A172 (cell line): ENCODE results near the gene TMA7. TPM values are rescaled to one million over a fixed set of nuclear protein-coding genes. Genes with fewer than 3 reads are reported as not detected.
A peak's percentile ranks its signal among the peaks of the same experiment; 100 is the strongest.
"Not testable (repeated sequence)": the region's sequence is repeated elsewhere in the genome, so short reads cannot be mapped to it uniquely, and the experiment has no call there.

ENCODE experiments used
- DNase-seq: peaks from one replicate; pipeline ENCODE4 v3.0.0-alpha.2; 2015; ENCODE audit warnings: low spot score
- total RNA-seq: library from RNA; depleted of rRNA; stranded (reverse); fragments of >200 nt; shearing (Covaris generic); gene quantifications from 2 replicates; pipeline ENCODE4 v1.2.3, GENCODE V29; 2014

Gene TMA7
- total RNA-seq, 1 experiment from 2014 or later, result 556 TPM

DNA sequence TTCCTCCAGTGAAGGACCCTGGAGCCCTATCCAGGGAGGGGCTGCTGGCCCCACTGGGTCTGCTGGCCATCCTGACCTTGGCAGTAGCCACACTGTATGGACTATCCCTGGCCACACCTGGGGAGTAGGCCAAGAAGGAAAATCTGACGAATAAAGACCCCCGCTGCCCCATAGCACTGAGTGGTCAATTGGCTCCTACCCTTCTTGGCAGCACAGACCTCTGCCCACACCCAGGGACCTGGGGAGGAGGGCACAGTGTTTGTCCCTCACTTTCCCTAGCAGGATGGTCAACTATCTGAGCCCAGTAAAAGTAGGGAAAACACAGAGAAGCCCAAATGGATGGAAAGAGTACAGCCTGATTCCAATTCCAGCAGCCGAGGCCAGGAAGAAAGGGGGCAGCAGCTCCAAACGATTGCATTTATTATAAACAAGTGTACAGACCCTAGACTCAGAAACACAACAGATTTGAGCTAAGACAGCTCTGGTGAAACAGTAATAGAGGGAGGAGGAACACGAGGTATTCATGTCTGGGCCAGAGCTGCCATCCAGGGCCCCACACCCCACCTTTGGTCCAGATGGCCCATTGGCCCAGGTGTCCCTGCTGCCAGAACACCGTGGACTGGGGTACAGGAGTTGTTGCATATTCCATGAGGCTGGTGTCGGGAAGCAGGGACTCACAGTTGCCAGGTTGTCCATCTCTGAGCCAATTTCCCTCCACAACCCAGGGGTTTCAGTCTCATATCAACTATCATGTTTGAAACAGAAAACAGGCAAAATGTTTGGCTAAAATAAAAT lies 27.6 kb downstream of the TMA7 start:
- DNase-seq, result no peak

DNA sequence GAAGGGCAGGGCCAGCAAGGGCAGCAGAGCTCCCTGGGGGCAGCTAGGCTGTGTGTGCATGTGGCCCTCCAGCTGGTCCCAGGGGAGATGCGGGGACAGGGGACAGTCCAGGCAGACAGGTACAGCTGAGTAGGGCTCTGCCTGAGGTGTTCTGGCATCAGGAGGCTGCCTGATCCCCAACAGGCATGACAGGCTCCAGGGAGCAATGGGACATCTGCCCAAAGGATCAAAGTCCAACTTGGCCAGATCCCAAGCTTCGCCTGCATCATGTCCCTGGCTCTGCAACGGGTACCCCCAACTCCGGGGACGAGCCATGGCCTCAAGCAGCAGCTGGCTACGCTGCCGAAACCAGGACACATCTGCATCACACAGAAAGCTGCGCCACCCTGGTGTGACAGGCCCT lies 28.3 kb downstream of the TMA7 start:
- DNase-seq, result no peak

DNA sequence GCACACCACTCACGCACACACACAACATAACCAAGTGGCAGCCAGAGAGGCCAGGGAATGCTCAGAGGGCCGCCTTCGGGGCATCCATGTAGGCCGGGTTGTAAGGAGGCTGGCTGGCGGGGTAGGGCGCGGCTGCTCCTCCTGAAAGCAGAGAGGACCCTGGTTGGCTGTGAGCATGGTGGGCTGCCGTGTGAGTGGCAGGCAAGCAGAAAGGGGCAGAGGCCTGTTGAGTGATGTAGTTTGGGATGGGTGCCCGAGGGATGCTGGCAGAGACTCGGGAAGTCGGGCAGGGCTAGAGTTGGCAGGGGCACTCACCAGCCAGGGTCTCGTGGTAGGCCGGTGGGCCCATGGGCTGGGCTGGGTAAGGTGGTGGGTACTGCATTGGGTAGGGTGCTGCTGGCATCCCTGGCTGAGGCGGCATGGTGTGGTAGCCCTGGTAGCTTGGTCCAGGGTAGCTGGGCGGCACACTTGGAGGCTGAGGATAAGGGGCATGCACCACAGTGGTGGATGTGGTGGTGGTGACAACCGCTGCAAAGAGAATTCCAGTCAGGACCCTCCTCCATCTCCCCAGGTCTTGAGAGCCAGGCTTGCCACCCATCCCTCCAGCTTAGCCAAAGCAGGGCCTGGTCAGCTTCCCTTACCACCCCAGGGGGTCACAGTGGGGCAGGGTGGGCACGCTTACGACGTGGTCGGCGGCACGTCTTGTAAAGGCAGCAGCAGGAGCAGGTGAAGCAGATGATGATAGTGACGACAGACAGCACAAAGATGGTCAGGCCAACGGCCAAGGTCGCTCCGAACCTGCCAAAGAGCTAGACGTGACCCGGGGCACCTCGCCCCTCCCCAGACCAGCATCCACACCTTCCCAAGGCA lies 29.2 kb downstream of the TMA7 start:
- no peak for DNase-seq

DNA sequence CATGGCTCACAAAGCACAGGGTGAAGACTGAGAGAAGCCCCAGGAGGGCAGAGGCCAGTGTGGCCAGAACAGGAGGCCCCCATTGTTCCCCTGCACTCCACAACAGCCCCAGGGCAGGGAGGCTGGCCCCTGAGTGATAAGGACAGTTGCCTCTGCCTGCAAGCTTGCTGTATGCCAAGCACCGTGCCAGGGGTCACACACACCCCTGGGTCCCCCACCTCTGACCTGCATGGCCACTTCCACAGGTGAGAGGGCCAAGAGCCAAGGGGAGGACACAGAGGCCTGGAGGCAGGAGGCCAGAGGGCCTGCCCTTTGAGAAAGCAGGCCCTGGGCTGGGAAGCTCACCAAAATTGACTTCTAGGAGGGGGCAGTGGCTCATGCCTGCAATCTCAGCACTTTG lies 30.2 kb downstream of the TMA7 start:
- DNase-seq, result no peak

DNA sequence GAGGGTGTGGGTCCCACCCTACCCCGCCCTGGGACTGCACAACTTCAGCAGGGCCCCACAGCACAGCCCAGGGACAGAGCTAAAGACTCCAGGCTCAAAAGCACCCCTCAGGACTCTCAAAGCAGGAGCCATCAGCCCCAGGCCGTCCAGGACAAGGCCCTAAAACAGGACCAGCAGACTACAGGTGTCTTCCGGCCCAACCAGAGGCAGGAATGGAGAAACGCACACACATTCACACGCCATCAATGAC lies 32.5 kb downstream of the TMA7 start:
- DNase-seq, result no peak

DNA sequence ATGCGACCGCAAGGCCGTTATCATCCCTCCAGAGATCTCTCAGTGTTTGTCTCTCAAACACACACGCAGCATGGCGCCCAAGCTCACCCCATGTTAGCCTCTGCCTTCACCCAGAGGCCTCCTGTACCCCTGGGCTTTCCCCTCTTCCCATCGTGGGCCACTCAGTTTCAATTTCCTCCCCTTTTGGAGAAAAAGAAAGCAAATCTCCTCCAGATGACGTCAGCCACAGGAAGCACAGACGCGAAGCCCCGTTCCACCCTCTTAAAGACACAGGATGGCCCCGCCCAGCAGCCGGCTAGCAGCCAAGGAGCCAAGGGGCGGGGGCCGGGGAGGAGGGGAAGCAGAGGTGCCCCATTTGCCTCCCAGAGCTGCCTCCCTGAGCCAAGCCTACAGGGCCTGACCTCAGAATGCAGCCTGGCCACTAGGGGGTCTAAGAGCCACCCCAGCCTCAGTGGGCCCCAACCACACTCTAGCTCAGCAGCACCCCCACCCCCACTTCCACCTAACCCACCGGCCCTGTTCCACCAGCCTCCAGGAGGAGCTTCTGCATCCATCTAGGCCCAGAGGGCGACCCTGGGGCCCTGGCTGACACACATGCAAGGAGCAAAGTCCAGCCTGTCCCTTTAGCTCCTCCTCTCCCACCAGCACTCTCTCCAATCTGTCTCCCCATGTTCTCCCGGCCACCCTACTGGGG lies 33.0 kb downstream of the TMA7 start:
- DNase-seq, result peak; percentile 90

DNA sequence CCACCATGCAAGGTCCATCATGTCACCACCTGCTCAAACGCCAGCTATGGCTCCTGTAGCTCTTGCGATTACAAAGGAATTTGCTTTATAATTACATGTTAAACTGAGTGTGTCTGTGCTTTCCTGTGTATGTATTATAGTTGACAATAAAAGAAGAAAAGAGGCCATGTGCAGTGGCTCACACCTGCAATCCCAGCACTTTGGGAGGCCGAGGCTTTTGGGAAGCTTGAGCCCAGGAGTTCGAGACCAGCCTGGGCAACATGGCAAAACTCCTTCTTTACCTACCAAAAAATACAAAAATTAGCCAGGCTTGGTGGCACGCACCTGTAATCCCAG lies 33.5 kb downstream of the TMA7 start:
- DNase-seq, result no peak

DNA sequence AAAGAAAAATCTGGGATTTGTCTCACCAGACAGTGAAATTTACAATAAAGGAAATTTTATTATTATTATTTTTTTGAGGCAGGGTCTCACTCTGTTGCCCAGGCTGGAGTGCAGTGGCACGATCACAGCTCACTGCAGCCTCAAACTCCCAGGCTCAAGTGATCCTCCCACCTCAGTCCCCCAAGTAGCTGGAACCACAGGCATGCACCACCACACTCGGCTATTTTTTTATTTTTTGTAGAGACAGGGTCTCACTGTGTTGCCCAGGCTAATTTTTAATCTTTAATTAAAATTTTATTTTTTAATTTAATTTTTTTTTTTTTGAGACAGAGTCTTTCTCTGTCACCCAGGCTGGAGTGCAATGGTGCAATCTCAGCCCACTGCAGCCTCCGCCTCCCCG lies 34.0 kb downstream of the TMA7 start:
- DNase-seq, result not testable (repeated sequence)

DNA sequence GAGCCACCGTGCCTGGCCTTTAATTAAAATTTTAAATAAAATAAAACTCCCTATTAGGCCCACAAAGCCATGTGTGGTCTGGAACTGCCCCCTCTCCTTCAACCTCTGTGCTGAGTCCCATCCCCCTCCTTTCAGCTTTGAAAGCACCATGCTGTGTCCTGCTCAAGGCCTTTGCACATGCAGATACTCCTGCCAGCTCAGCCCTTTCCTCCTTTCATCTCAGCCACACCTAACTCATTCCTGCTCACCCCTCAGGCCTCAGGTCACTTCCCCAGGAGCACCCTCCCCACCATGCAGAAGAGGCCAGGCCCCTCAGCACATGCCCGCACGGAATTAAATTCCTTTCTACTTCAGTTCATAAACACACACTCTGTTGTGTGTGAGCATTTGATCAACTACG lies 34.6 kb downstream of the TMA7 start:
- DNase-seq, result no peak

DNA sequence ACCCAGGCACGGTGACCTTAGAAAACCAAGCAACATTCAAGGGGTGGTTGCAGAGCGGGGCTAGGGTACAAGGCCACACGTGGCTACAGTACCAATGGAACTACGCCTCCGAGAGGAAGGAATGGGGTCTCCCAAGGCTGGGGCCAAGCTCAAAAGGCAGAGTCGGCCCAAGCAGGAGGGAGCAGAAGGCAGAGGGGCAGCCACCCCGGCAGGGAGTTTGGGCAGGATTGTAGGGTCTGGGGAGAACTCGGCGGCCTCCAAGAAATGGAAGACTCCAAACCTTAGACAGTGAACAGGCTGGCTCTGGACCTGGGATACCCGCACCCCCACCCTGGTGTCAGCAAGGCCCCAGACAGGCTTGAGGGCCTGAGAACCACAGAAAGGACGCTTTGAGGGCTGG lies 35.1 kb downstream of the TMA7 start:
- no peak for DNase-seq

DNA sequence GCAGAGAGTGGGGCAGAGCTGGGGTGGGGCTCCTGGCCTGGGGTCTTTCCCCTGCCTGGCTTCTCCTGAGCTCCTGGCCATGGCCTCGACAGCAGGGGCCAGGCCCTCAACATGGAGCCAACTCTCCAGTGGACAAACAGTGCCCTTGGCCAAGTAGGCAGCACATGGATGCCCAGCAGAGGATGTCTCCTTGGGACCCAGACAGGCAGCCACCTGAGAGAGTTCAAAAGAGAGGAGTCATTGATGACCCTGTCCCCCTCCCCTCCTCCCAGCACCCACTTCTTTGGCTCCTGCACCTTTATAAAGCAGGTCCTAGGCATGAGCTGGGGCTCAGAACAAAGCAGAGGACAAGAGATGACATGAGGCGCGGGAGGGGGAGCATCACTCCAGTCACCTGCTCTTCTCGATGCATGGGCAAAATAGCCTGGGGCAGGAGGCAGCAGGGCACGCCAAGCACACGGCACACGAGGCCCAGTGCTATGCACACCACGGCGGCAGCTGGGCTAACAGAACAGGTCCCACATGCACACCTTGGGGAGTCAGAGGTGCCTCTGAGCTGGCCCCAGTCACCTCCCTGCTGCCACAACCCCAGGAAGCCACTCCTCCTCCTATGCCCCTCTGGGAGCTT lies 36.5 kb downstream of the TMA7 start:
- DNase-seq, result no peak

DNA sequence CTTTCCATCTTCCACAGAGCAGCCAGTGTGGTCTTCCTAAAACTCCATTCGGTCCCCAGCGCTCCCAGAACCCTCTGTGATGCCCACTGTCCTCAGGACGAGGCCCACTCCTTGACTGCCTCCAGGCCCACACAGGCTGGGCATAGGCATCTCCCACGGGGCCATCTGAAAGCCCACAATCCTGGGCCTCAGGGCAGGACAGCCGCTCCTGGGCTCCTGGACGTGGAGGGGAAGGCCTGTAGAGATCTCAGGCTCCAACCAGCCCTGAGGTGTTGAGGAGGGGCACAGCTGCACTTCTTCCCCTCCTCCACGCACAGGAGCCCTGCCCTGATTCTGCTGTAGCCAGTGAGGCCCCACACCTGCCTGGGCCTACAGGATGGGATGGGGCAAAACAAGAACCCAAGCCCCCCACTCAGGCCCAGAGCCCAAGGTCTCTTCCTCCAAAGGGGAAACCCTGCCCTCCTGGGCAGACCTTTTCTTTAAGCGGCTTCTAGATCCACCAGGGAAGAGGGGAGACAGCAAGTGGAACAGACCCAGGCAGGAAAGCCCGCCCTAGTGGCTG lies 38.0 kb downstream of the TMA7 start:
- no peak for DNase-seq

DNA sequence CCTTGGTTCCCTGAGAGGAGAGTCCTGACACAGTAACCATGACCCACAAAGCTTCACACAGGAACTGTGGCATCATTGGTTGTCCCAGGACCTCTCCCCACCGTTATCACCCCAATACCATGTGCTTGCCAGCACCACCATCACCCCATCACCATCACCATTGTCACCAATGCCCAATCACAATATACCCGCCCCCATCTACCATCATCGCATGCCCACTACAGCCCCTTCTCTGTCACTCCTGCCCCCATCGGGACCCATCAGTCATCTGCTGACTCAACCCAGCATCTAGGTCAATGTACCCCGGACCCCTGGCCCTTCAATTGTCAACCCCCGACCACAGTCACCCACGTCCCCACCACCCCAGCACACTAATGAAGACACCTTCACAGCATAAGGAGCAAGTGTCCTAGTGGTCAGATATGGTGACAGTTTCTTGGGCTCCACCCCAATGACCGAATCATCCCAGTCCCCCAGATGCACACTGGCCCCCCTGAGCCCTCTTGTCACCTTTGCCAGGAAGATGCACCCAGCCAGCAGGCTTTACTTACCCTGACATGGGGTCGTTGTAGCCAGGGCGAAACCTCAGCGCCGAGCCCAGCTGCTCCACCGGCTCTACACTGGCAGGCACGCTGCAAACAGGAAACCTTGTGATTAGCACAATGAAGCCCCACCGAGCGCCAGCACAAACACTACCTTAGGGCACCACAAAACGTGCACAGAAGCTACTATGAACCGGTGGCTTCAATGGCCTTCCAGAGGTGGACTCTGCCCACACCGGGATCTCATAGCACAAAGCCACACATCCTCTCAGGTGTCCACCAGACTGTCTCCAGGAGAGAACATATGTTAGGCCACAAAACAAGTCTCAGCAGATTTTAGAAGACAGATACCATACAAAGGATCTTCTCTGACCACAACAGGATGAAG lies 38.8 kb downstream of the TMA7 start:
- no peak for DNase-seq

DNA sequence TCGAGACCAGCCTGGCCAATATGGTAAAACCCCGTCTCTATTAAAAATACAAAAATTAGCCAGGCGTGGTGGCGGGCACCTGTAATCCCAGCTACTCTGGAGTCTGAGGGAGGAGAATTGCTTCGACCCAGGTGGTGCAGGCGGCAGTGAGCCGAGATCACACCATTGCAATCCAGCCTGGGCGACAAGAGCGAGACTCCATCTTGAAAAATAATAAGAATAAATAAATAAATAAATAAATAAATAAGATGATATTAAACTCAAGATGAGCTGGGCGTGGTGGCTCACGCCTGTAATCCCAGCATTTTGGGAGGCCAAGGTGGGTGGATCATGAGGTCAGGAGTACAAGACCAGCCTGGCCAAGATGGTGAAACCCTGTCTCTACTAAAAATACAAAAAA lies 40.8 kb downstream of the TMA7 start:
- DNase-seq, result not testable (repeated sequence)

DNA sequence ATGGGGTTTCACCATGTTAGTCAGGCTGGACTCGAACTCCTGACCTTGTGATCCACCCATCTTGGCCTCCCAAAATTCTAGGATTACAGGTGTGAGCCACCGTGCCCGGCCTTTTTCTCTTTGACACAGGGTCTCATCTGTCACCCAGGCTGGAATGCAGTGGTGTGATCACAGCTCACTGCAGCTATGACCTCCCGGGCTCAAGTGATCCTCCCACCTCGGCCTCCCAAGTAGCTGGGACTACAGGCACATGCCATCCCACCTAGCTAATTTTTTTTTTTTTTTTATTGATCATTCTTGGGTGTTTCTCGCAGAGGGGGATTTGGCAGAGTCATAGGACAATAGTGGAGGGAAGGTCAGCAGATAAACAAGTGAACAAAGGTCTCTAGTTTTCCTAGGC lies 42.8 kb downstream of the TMA7 start:
- not testable (repeated sequence) for DNase-seq

DNA sequence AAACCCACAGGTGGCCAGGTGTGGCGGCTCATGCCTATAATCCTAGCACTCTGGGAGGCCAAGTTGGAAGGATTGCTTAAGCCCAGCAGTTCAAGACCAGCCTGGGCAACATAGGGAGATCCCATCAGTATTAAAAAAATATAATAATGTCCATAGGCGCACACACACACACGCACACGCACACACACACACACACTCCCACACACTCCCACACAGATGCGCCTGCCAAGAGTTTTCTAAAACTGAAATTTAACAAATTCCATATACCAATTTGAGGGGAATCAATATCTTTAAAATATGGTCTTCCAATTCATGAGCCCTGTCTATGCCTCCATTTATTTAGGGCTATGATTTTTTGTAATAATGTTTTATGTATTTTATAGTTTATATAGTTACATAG lies 46.9 kb downstream of the TMA7 start:
- DNase-seq, result no peak

DNA sequence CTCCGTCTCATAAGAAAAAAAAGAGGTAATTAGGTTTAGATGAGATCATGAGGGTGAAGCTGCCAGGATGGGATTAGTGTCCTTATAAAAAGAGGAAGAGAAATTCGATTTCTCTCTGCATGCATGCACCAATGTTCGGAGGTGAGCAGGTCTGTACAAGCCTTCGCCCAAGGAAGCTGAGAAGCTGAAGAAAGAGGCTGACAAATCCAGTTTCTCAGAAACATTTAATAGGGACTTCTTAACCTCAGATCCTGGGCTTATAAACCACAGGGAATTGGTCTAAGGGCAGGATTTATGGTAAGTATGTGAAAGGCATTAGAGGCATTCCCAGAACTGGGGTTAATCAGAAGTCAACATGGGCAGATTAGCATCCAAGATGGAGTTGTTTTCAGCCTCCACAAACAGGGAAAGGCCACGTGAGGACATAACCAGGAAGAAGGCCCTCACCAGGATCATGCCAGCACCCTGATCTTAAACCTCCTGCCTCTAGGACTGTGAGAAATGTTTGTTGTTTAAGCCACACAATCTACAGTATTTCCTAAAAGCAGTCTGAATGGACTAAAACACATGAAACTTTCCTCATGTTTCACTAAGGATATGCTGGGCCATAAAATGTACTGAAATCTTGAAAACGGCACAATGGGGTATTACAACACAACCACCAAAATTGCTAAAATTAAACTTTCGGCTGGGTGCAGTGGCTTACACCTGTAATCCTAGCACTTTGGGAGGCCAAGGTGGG lies 52.6 kb downstream of the TMA7 start:
- DNase-seq, result no peak

DNA sequence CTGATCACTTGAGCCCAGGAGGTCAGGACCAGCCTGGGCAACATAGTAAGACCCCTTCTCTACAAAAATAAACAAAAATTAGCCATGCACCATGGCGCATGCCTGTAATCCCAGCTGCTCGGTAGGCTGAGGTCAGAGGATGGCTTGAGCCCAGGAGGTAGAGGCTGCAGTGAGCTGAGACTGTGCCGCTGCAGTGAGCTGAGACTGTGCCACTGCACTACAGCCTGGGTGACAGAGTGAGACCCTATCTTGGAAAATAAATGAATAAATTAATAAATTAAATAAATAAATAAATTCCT lies 53.1 kb downstream of the TMA7 start:
- DNase-seq, result no peak
